ENCODE measurements around the gene ANGPTL8.

ANGPTL8 gene

DNA sequence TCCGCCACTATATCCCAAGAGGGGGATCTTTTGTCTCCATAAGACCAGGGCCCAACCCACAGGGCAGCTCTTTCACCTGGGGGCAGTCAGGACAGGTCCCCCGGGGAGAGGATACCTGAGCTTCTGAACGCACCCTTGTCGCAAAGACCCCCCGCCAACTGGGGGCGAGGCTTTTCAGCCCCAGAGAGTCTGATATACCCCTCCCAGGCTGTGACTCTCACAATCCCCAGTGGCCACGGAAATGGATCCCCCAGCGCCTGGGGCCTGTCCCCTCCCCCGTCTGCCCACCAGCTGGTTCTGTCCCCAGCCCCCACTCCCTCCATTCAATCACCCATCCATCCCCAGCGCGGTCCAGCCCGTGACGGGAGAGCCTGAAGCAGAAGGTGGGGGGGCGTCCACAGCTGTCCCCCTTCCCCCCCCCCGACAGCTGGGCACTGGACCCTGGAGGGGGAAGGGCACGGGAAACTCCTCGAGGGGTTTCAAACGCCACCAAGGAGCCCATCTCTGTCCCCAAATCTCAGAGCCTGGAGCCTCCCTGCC lies 22.1 kb downstream of the ANGPTL8 start:
- no peak for DNase-seq (ENCODE audit: low read depth in 3 of 3)

DNA sequence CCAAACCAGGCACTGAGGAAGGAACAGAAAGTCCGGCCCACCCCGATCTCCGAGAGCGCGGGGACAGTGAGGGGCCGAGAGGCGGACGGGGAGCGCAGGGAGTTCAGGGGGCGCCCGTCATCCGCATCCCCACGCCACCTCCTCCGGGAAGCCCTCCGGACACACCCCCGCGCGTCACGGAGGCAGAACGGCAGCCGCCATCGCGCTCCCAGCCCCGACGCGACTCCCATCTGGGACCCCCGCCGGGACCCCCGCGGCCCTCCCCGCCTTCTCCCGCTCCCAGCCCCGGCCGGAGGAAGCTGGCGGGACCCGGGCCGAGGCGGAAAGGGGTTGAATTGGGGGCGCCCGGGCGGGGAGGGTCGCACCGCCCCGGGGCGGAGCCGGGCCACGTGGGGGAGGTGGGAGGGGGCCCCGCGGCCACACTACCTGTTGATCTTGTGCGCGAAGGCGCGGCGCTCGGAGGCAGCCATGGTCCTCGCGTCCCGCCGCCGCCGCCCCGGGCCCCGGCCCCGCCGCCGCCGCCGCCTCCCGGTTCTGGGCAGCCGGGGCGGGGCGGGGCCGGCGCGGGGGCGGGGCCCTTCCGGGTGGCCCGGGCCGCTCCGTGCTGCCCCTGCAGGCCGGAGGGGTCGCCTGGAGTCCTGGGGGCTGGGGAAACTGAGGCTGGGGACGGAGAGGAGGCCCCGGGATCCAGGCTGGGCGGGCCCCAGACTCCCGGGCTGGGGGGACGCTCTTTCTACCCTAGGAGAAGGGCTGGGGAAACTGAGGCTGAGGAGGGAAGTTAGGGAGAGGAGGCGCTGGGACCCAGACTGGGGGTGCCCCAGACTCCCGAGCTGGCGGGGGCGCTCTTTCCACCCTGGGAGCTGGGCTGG lies 22.8 kb downstream of the ANGPTL8 start, which contains the start of gene DOCK6:
Gene DOCK6 (minus strand): TSS at position 554 of the 869 bp plus-strand sequence. CDS start 84 bp downstream, at position 470.
- no peak for DNase-seq (ENCODE audit: low read depth in 3 of 3)

DNA sequence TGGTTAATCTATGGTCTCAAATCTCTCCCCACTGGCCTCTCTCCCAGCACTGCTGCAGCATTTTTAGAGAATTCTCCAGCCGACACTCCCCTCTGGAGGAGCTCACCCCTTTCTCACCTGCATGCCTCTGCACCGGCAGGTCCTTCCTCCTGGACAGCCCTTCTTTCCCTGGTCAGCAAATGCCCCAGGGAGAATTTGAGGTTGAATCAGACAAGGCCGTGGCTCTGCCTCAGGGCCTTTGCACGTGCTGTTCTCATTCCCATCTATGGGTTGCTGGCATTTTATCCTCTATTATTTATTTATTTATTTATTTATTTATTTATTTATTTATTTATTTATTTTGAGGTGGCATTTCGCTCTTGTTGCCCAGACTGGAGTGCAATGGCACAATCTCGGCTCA lies 24.3 kb downstream of the ANGPTL8 start:
- no peak for DNase-seq (ENCODE audit: low read depth in 3 of 3)

DNA sequence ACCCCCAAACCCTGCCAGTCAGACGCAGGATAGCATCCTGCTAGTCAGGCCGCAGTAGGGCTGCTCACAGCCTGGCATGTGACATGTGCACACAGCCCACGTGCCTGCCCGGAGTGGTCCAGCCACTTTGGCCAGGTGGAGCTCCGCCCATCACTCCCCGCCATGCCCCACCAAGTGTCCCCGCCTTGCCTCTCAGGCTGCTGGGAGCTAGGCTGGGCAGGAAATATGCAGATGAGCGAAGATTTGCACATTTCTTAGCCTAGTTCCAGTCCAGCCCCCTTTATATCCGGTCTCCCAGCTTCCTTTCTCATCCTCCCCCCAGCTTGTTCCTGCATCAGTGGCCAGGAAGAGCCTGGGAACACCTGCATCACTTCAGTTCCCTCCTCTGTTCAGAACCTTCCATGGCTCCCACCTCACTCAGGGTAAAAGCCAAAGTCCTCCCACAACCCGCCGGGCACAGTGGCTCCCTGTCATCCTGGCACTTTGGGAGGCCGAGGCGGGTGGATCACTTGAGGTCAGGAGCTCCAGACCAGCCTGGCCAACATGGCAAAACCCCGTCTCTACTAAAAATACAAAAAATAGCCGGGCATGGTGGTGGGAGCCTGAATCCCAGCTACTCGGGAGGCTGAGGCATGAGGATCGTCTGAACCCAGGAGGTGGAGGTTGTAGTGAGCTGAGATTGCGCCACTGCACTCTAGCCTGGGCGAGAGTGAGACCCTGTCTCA lies 25.2 kb downstream of the ANGPTL8 start:
- DNase-seq (ENCODE audit: low read depth in 3 of 3): no peak

DNA sequence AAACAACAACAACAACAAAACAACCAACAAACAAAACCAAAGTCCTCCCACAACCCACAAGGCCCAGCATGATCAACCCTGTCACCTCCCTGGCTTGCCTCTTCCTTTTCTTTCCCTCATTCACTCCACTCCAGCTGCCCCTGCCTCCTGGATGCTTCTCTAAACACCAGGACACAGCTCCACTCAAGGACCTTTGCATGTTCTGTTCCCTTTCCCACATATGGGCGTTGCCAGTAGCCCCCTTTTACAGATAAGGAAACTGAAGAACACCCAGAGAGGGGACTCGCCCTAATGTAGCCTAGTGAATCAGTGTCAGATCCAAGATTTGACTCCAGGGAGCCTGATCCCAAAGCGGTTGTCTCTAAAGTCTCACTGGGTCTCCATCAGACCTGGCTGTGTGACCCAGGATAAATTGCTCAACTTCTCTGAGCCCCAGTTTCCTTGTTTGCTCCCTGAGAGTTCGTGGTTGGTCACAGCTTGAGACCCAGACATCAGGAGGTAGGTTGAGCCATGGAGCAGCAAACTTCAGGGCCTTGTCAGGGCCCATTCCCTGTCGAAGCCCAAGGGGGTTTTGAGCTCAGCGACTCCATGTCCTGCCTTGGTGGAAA lies 25.9 kb downstream of the ANGPTL8 start:
- DNase-seq (ENCODE audit: low read depth in 3 of 3): no peak

DNA sequence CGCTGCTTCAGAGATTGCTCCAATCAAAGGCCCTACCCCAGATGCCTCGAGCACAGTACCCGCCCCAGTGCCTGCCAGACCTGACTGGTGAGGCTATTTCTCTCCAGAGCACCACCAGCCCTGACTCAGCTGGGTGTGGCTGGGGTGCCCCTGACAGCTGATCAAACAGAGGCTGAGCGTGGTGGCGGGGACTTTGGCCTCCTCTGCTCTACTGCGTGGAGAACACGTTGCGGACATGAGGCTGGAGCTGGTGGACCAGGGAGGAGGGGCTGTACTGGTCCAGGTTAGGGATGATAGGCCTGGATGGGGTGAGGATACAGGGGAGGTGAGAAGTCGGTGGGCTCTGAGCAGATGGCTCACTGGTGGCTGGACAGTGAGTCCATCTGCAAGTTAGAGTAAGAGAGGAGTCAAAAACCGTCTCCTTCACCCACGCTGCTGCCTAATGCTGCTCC lies 26.4 kb downstream of the ANGPTL8 start:
- DNase-seq (ENCODE audit: low read depth in 3 of 3): no peak

DNA sequence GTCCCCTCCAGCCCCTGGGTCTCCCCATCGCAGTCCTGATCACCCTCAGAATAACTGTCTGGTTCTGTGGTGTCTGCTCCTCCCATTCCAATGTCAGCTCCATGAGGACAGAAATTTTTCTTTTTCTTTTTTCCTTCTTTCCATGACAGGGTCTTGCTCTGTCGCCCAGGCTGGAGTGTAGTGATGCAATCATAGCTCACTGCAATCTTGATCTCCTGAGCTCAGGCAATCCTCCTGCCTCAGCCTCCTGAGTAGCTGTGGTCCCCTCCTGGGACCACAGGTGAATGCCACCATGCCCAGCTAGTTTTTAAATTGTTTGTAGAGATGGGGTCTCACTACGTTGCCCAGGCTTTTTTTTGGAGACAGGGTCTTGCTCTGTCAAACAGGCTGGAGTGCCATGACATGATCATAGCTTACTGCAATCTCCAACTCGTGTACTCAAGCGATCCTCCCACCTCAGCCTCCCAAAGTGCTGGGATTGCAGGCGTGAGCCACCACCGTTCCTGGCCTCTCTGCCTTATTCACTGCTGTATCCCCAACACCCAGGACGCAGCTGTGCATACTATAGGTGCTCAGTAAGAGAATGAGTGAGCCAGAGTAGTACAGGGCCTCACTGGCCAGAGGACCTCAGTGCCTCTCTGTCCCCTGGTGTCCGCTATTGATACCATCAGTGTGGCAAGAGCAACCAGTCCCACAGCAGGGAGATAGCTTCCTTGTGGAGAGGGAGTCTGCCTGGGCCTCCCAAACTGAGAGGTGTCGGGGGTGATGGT lies 28.1 kb downstream of the ANGPTL8 start:
- DNase-seq (ENCODE audit: low read depth in 3 of 3): no peak

DNA sequence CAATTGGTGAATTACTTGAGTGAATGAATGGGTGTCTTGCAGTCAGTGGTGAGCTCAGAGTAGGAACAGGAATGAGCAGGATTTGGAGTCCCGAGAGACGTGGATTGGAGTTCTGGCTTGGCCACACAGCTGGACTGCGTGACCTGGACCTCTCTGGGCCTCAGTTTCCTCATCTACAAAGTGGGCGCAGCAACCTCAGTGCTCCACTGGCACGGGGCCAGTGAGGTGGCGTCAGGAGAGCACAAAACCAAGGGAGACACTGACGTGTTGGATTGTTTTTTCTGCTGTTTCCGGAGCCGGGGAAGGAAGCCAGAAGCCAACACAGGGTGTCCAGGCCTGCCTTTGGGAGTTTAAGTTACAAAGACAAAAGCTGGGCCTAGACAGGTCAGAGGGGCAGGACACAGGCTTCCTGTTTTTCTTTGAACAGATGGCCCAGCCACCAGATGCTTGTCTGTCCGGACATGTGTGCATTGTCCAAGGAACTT lies 29.4 kb downstream of the ANGPTL8 start:
- no peak for DNase-seq (ENCODE audit: low read depth in 3 of 3)

DNA sequence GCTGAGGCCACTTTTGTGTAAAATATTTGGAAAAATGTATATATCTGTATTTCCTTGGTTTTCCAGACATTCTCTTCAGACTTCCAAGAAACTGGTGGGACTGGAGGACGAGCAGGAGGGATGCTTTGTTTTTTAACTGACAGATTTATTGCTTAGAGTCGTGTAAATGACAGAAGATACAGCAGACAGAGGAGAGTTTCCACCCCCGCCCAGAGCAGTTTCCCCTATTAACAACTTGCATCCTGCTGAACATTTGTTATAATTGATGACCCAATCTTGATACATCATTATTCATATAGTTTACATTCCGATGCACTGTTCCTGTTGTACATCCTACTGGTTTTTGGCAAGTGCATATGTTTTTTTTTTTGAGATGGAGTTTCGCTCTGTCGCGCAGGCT lies 30.0 kb downstream of the ANGPTL8 start:
- DNase-seq (ENCODE audit: low read depth in 3 of 3): no peak

DNA sequence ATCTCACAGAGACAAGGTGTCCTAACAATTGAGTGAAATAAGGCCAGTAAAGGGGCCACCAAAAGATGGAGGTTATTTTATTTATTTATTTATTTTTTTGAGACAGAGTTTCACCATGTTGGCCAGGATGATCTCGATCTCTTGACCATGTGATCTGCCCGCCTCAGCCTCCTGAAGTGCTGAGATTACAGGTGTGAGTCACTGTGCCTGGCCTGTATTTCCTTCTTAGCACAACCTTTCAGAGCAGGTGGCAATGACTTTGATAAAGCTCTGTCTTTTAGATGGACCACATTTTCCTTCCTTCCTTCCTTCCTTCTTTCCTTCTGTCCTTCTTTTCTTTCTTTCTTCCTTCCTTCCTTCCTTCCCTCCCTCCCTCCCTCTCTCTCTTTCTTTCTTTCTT lies 33.9 kb downstream of the ANGPTL8 start:
- DNase-seq (ENCODE audit: low read depth in 3 of 3): no peak

DNA sequence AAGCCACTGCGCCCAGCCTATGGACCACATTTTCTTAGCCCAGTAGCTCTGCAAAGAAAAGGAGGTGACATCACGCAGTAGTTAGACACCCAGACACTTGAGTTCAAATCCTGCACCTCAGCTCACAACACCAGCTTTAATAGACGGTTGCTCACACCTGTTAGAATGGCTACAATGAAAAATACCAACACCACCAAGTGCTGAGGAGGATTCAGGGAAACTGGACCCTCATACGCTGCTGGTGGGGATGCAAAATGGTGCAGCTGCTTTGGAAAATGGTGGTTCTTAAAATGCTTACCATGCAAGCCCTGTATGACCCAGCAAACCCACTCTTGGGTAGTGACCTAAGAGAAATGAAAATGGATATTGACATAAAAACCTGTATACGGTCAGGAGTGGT lies 34.6 kb downstream of the ANGPTL8 start:
- DNase-seq (ENCODE audit: low read depth in 3 of 3): no peak

DNA sequence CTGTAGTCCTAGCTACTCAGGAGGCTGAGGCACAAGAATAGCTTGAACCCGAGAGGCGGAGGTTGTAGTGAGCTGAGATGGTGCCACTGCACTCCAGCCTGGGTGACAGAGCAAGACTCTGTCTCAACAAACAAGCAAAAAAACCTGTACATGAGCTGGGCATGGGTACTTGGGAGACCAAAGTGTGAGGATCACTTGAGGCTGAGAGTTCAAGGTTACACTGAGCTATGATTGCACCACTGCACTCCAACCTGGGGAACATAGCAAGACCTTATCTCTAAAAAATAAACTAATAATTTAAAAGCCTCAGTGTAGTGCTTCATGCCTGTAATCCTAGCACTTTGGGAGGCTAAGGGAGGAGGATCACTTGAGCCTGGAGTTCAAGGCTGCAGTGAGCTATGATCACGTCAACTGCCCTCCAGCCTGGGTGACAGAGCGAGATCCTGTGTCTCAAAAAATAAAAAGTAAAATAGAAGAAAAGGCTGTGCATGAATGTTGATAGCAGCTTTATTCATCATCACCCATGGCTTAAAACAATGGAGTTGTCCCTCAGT lies 35.2 kb downstream of the ANGPTL8 start:
- DNase-seq (ENCODE audit: low read depth in 3 of 3): no peak

DNA sequence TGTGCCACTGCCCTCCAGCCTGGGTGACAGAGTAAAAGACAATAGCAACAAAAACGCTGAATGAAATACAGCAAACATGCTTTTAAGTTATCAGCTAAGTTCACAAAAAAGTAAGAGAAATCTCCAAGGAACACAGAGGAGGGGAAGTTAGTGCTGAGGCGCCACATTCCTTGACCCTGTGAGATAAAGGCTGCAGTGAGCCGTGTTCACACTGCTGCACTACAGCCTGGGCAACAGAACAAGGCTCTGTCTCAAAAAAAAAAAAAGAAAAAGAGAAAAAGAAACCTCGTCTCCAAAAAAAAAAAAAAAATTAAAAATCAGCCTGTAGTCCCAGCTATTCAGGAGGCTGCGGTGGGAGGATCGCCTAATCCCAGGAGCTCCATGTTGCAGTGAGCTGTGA lies 39.3 kb downstream of the ANGPTL8 start:
- no peak for DNase-seq (ENCODE audit: low read depth in 3 of 3)

DNA sequence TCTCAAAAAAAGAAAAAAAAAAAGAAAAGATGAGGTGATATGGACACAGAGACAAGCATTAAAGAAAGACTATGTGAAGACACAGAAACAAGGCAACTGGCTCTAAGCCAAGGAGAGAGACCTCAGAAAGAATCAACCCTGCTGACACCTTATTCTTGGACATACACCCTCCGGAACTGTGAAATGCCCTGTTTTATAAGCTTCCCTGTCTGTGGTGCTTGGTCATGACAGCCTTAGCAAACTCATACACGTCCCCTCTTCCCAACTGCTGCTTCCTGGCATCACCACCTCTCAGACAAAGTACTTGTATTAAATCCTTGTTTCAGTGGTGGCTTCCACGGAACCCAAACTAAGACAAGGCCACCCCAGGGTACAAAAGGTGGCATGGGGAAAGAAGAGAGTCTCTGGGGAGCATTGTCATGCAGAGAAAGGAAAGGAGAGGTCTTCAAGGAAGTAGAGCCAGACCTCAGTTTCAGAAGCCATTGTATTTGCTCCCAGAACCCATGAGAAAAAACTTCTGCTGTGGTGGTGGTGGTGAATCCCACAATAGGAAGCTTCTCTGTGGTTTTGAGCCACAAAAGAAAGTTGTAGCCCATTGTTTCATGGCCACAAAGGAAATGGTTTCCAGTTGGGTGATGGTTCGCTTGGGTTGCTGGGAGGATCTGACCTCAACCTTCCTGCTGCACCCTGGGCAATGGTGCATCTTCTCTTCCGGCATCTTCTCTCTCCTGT lies 40.3 kb downstream of the ANGPTL8 start:
- DNase-seq (ENCODE audit: low read depth in 3 of 3): peak in 1 of 3 donors; percentile 9

DNA sequence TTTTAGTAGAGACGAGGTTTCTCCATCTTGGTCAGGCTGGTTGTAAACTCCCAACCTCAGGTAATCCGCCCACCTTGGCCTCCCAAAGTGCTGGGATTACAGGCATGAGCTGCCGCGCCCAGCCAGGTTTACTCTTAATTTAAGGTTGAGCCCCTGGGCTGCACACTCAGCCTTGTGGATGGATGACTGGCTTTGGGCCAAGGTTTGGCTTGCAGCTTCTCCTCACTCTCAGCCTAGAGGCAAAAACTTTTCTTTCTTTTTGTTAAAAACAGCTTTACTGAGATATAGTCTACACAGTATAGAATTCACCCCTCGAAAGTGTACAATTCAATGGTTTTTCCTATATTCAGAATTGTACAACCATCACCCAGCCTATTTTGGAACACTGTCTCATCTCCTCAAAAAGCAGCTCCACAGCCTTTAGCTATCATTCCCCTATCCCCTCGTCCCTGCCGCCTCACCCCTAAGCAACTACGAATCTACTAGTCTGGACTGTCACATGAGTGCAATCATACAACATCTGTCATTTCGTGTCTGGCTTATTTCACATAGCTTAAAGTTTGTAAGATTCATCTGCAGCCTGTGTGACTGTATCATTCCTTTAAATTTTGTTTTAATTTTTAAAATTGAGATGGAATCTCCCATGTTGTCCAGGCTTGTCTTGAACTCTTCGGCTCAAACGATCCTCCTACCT lies 42.1 kb downstream of the ANGPTL8 start:
- DNase-seq (ENCODE audit: low read depth in 3 of 3): no peak

DNA sequence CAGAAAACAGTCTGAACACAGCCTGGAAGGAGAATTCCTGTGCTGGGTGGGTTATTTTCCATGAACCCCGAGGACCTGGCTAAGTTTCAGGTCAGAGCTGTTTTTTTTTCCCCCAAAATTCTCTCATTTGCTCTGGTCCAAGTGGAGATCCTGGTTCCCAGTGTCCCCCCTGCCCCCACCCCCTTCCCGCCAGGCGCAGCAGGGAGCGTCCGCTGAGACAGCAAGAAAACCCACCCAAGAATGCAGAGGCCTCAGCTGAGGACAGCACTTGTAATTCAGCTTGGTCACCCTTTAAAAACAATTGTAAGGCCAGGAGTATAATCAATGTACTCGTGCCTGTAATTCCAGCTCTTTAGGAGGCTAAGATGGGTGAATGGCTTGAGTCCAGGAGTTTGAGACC lies 45.1 kb downstream of the ANGPTL8 start:
- DNase-seq (ENCODE audit: low read depth in 3 of 3): no peak

DNA sequence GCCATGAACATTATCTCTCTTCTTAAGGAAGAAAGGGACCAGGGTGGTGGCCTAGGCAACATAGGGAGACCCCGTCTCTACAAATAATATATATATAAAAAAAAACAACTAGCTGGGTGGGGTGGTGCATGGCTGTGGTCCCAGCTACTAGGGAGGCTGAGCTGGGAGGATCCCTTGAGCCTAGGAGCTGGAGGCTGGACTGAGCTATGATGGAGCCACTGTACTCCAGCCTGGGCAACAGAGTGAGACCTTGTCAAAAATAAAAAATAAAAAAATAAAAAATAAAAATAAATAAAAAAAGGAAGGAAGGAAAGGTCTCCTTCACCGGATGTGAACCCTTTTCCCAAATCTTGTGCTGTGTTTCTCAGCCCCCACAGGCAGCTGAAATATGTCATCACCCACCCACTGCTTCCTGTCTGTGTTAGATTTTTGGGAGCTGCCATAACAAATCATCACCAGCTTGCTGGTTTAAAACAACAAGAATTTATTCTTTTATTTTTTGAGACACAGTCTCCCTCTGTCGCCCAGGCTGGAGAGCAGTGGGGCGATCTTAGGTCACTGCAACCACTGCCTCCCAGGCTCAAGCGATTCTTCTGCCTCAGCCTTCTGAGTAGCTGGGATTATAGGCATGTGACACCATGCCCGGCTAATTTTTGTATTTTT lies 47.0 kb downstream of the ANGPTL8 start:
- no peak for DNase-seq (ENCODE audit: low read depth in 3 of 3)

DNA sequence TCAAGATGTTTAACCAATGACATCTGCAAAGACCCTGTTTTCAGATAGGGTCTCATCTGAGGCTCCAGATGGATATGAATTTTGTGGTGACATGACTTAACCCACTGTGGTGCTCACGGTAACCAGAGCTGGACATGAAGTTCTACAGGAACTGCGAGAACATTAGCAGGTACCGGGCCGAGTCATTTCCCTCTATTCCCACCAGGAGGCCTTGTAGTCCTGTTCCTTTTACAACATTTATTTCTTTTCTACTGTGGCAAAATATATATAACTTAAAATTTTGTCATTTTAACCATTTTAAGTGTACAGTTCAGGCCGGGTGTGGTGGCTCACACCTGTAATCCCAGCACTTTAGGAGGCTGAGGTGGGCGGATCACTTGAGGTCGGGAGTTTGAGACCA lies 48.9 kb downstream of the ANGPTL8 start:
- DNase-seq (ENCODE audit: low read depth in 3 of 3): no peak

DNA sequence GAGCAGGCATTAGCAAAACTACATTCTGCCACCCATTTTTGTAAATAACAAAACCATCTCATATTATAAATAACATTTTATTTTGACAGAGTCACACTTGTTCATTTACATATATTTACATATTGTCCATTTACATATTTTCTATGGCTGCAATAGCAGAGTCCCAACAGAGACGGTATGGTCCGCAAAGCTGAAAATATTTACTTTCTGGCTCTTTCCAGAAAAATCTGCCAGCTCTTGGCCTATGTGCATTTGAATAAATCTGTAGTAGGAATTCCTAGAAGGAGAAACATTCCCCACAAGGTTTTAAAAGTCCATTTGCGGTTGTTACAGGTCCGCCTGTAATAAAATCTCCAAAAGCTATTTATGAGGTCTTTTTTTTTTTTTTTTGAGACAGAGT lies 50.8 kb downstream of the ANGPTL8 start:
- no peak for DNase-seq (ENCODE audit: low read depth in 3 of 3)

All from stimulated activated CD4-positive, alpha-beta T cell treated with anti-CD3 and anti-CD28 coated beads, TNF-alpha, amount 100 ng/mL, for 48 hours (primary cell).